ENCODE measurements around the gene DUSP2. TPM values are rescaled to one million over a fixed set of nuclear protein-coding genes. Genes with fewer than 3 reads are reported as not detected.

Gene DUSP2
- total RNA-seq, 1 donor from 2014 or later, result 2.6 TPM

DNA sequence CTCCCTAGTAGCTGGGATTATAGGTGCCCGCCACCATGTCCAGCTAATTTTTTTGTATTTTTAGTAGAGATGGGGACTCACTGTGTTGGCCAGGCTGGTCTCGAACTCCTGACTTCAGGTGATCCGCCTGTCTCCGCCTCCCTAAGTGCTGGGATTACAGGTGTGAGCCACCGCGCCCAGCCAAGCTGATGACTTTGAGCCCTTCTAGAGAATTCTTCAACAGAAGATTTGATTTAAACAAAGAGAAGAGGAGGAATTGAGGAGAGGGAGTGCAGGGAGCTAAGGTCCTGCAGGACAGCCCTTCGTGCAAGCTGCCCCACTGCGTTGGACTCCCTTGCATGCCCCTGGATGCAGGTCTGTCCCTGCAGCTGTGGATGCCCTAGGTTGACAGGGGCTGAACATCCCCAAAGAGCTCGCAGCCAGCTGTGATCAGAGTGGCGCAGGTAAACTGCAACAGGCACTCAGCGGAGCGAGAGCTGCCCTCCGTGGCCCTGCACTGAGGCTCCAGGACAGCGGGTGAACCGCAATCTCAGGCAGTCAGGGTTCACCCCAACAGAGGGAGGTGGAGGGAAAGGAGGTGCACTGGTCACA, 42.5 kb downstream of the DUSP2 start:
- peak; percentile 23 for DNase-seq (ENCODE audit: low spot score)

DNA sequence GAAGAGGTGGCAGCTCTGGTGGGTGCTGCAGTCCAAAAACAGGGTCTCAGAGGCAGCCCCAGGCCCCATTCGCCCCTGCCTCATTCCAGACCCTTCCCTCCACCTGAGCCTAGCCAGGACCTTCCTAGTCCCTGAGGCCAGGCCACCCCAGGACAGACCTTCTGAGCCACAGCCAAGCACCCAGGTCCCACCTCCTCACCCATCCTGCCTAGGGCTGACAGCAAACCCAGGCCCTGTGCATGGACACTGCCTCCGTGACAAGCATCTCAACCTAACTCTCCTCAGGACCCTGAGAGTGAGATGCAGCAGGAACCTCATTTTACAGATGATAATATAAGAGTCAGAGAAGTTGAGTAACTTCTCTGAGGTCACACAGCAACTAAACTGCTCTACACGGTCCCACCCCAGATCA, 44.3 kb downstream of the DUSP2 start:
- peak; percentile 24 for DNase-seq (ENCODE audit: low spot score)

DNA sequence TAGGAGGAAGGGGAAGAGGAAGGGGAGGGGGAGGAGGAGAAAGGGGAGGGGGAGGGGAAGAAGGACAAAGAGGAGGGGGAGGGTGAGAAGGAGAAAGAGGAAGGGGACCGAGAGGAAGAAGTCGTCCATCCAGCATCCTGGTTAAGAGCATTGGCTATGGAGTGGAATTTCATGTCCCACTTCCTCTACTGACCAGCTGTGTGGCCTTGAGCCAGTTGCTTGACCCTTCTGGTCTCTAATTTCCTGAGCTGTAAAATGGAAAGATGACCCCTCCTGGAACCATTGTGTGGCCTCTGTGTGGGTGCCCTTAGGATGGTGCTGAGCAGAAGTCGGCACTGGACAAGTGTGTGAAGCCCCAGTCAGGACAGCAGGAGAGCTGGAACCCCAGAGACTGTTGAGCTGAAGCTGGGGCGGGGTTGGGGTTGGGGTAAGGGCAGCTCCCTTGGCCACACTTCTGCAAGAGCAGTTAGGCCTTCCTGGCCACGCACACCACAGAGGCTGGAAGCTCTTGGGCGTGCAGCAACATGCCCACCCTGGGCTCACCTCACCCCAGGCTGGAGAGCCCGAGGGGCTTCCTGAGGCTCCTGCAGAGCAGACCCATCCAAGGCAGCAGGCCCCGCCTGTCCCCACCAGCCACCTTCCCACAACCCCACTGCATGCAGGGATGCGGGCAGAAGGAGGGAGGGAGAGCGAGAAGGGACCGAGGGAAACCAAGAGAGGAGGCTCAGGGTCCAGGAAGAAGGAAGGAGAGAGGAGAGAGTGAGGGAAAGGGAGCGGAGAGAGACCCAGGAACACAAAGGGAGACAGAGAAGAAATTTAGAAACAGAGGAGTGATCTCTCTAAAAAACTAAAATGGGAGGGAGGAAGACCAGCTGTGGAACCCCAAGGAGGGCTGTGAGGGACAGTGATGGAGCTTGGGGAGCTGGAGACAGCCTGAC, 45.1 kb downstream of the DUSP2 start:
- peak; percentile 60 for DNase-seq (ENCODE audit: low spot score)

DNA sequence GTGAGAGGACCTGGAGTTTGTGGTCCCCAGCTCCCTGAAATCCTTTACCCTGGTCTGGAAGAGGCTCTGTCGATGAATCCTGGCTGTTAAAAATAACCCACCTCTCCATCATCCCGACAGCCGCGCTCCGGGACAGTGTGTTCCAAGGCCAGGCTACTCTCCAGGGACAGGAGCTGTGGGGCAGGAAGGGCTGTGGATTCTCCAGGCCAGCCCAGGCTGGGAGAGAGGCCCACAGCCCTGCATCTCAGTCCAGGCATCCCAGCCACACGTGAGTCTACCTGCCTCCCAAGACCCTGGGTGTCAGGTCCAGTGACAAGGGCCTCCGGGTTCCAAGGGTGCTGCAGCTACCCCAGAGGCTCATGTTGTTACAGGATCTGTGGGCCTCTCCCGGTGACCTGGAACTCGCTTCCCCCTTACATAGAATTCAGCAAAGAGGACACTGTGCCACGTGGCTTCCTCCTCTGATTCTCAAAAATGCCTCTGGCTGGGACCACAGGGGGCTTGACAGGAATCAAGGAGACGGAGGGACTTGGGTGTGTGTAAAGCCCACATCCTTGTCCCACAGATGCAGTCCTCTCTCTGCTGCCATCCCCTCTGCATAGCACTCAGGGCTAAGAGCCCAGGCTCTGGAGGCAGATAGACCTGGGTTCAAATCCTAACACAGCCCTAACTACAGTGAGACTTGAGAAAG, 46.2 kb downstream of the DUSP2 start:
- peak; percentile 36 for DNase-seq (ENCODE audit: low spot score)

DNA sequence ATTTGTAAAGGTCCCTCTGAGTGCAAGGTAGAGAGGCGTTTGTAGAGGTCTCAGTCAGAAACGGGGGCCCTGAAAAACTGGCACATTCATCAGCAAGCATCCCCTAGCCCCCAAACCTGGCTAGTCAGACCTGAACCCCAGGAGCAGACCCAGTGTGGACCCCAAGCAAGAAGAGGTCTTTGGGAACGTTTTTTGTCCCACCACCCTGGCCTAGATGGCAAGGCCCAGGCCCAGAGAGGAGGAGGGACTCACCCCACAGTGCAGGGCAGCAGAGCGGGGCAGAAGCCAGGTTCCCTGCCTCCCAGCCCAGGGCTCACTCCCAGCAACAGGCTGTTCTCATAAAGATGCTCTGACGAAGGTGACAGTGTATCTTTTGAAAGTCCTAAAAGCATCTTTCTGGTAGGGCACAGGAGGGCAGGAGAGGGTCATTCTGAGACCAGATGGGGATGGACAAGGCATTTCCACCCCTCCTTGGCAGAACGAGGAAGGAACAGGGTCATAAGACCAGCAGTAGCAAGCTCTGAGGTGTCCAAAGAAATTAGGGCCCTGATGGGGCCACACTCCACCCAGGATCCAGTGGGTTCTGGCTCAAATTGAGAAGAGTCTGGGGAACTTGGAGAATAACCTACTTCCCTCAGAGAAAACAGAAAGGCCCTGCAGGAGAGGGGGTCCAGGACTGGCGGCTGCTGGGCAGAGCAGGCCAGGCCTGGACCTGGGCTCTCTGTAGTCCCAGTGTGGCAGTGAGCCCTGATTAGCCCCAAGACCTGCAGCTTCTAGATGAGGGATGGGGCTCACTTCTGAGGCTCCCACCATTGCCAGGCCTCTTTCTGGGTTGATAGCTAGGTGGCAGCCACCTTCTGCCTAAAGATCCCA, 47.1 kb downstream of the DUSP2 start:
- DNase-seq (ENCODE audit: low spot score), result no peak

DNA sequence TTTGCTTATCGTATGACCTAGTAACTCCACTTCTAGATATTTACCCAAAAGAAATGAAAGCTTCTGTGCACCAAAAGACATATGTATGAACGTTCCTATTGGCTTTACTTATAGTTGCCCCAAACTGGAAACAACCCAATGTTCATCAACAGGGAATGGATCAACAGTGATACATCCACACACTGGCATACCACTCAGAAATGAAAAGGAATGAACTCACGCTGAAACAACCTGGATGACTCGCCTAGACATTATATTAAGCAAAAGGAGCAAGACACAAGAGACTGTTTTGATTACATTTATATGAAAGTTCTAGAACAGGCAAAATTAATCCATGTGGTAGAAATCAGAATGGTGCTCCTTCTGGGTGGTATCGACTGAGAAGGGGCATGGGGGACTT, 47.8 kb downstream of the DUSP2 start:
- no peak for DNase-seq (ENCODE audit: low spot score)

DNA sequence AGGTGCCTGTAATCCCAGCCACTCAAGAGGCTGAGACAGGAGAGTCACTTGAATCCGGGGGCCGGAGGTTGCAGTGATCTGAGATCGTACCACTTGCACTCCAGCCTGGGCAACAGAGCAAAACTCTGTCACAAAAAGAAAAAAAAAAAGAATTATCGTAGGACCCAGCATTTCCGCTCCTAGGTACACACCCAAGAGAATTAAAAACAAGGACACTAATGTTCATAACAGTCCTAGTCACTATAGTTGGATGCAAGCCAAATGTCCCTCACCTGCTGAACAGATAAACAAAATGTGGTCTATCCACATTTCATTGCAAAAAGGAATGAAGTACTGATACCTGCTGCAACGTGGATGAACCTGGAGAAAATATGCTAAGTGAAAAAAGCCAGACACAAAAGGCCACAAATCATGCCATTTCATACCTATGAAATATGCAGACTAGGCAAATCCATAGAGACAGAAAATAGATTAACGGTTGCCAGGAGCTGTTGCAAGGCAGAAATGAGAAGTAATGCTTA, 50.1 kb downstream of the DUSP2 start:
- DNase-seq (ENCODE audit: low spot score), result no peak

DNA sequence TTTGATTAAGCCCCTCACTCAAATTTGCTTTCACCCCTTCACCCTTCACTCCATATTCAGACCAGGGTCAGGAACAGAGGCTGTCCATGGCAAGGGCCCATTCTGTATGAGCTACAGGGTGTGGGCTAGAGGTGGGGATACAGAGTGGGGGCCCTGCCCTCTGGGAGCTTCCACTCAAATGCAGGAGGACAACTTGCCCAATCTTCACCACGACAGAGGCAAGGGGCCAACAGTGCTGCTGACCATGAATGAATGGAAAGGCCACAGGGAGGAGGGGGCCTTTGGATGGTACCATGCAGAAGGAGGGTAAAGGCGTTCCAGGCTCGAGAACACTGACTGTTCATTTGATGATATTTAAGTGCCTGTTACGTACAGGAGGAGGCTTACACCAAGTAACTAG, 51.7 kb downstream of the DUSP2 start:
- no peak for DNase-seq (ENCODE audit: low spot score)

Other genes with a start within 250 kb of the DUSP2 start
- 35.7 TPM for gene ANKRD36C, start 153.6 kb downstream of the DUSP2 start, total RNA-seq
- gene GPAT2, start 110.5 kb downstream of the DUSP2 start, total RNA-seq, result 6.7 TPM
- 1.1 TPM for gene ADRA2B, start 28.9 kb downstream of the DUSP2 start, total RNA-seq
- not detected for gene ASTL, start 6.9 kb downstream of the DUSP2 start, total RNA-seq
- 95.0 TPM for gene STARD7, start 63.4 kb upstream of the DUSP2 start, total RNA-seq
- 52.6 TPM for gene TMEM127, start 120.6 kb upstream of the DUSP2 start, total RNA-seq
- 79.4 TPM for gene CIAO1, start 120.8 kb upstream of the DUSP2 start, total RNA-seq
- 139 TPM for gene SNRNP200, start 160.1 kb upstream of the DUSP2 start, total RNA-seq
- 1.7 TPM for gene ITPRIPL1, start 179.9 kb upstream of the DUSP2 start, total RNA-seq
- 1.3 TPM for gene NCAPH, start 190.3 kb upstream of the DUSP2 start, total RNA-seq